A549 (cell line): Measurements from ENCODE around the gene RPL27A.

ENCODE experiments used
- CTCF ChIP-seq: fragments of >200 bp; sonication (Bioruptor Twin); formaldehyde crosslinking; IDR thresholded peaks from 3 replicates; pipeline ENCODE4 v1.5.1; 2016
- EHMT2 ChIP-seq: fragments of 200-600 bp; sonication (generic); IDR thresholded peaks from 2 replicates; pipeline ENCODE4 v1.6.1; 2016; ENCODE audit warnings: antibody characterized with exemption, low read depth, mild to moderate bottlenecking, moderate library complexity
- EP300 ChIP-seq, 2 experiments: fragments of >200 bp; sonication (Bioruptor Twin); formaldehyde crosslinking; IDR thresholded peaks; 2 replicates in 1 of 2; 3 replicates in 1 of 2; pipeline ENCODE4 v1.6.1; 2016 to 2017
- KDM1A ChIP-seq: fragments of 200-600 bp; sonication (generic); IDR thresholded peaks from 2 replicates; pipeline ENCODE4 v1.6.1; 2016; ENCODE audit warnings: low read depth, mild to moderate bottlenecking
- KDM5A ChIP-seq: fragments of 200-600 bp; sonication (generic); IDR thresholded peaks from 2 replicates; pipeline ENCODE4 v1.6.1; 2016; ENCODE audit warnings: antibody characterized with exemption, mild to moderate bottlenecking
- MAFK ChIP-seq: fragments of 450-650 bp; IDR thresholded peaks from 2 replicates; pipeline ENCODE4 v1.6.1; 2014; ENCODE audit not compliant: partially characterized antibody
- MAX ChIP-seq: IDR thresholded peaks from 2 replicates; pipeline ENCODE4 v1.6.1; 2012
- MYC ChIP-seq: IDR thresholded peaks from 2 replicates; pipeline ENCODE4 v1.6.1; 2012; ENCODE audit warnings: mild to moderate bottlenecking, inconsistent platforms, low read length, improper control_type of control experiment, borderline replicate concordance
- POLR2A ChIP-seq: IDR thresholded peaks from 2 replicates; pipeline ENCODE4 v1.6.1; 2012; ENCODE audit warnings: mild to moderate bottlenecking, low read length
- RARB ChIP-seq: fragments of 250-450 bp; sonication (Bioruptor Pico); IDR thresholded peaks from 2 replicates; pipeline ENCODE4 v1.8.0; 2021; ENCODE audit warnings: mild to moderate bottlenecking, moderate library complexity
- RFX5 ChIP-seq: fragments of 450-650 bp; IDR thresholded peaks from 2 replicates; pipeline ENCODE4 v1.7.1; 2014; ENCODE audit warnings: antibody characterized with exemption, mild to moderate bottlenecking, moderate library complexity
- TFCP2L1 ChIP-seq: fragments of 250-450 bp; sonication (Bioruptor Pico); IDR thresholded peaks from 2 replicates; pipeline ENCODE4 v1.5.0; 2021; ENCODE audit warnings: mild to moderate bottlenecking
- TF ChIP-seq, protein P1 (sequence below): IDR thresholded peaks from 2 replicates; pipeline ENCODE4 v1.6.1; 2012

DNA sequence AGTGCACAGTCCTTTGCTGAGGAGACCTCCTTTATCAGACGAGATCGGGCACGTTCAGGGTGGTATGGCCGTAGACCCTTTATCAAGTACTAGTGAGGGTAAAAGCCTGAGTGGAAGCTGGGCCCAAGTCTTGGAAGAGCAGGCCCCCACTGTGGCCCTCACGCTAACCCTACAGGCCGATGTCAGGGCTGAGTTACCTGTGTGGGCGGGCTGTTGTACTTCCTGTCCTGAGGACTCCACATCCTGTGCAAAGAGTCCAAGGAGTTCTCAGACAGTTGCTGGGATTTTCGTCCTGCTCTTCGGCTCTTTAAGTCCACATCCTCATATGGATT lies 34.9 kb downstream of the RPL27A start:
- no peak for TF ChIP-seq KDM1A
- TF ChIP-seq TFCP2L1: no peak
- TF ChIP-seq MAFK: no peak
- no peak for TF ChIP-seq CTCF
- no peak for TF ChIP-seq MAX
- TF ChIP-seq KDM5A: no peak
- TF ChIP-seq, protein P1, sequence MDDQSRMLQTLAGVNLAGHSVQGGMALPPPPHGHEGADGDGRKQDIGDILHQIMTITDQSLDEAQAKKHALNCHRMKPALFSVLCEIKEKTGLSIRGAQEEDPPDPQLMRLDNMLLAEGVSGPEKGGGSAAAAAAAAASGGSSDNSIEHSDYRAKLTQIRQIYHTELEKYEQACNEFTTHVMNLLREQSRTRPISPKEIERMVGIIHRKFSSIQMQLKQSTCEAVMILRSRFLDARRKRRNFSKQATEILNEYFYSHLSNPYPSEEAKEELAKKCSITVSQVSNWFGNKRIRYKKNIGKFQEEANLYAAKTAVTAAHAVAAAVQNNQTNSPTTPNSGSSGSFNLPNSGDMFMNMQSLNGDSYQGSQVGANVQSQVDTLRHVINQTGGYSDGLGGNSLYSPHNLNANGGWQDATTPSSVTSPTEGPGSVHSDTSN: no peak
- TF ChIP-seq EHMT2: no peak
- TF ChIP-seq EP300 (IDR thresholded peaks at IDR 0.05): no peak
- no peak for TF ChIP-seq RARB (CRISPR knock-in tag)
- no peak for TF ChIP-seq POLR2A
- no peak for TF ChIP-seq MYC
- TF ChIP-seq RFX5: no peak
